Activated T-helper 1 cell treated with Interleukin-2 at 50 U/mL for 16 hours (primary cell): ENCODE measurements around the gene LRRC26.

Experiments used
- DNase-seq: peaks from one replicate; pipeline ENCODE4 v3.0.0-alpha.2; 2020; ENCODE audit warnings: low read depth

LRRC26 gene

DNA sequence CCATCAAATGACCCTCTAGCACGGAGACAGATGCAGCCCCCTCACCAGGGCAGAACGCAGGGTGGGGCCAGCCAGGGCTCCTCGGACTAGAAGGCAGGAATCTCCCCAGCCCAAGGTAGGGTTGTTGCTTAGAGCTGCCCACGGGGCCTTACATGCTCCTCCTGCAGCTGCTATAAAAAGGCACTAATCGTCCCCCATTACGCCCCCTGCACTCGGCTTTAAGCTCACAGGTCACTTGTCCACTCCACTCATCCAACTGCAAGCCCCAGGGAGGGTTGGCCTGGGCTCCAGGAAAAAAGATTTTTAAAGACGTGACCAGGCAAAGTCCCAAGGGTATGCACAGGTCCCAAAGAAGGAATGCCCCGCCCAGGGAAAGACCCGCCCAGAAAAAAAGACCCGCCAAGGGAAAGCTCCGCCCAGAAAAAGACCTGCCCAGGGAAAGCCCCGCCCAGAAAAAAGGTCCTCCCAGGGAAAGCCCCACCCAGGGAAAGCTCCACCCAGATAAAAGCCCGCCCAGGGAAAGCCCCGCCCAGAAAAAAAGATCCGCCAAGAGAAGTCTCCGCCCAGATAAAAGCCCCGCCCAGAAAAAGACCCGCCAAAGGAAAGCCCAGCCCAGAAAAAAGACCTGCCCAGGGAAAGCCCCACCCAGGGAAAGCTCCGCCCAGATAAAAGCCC lies 19.8 kb downstream of the LRRC26 start:
- DNase-seq = no peak

DNA sequence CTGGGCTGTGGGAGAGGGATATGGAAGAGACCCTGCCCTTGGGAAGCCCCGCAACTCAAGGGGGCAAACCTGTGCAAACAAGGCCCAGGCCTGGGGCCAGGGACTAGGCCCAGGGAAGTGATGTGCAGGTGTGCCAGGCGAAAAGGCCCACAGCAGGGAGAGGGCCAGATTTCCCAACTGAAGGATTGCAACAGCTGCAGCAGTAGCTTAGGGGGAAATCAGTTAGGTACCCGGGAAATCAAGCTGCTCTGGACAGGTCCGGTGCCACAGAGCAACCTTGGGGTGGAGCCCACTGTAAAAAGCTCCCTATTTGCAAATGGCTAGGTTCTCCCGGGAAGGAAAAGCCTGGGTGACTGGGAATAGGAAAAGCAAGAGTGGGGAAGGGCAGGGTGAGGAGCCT lies 20.5 kb downstream of the LRRC26 start:
- DNase-seq = no peak

DNA sequence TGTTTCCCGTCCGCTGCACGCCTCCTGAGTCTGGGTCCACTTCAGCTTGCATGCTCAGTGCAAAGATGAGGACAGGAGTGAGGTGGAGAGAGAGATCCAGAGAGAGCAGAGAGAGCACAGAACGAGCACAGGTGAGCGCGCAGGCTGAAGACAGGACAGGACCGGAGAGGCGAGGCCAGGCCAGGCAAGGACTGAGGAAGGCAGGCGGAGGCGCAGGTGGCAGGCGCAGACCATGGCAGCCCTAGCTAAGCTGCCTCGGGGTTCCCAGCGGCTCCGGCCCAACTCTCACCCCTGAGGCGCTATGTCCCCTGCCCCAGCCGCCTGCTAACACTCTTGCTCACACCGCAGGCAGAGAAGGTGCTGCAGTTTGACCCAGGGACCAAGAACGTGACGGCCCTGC lies 21.2 kb downstream of the LRRC26 start:
- no peak for DNase-seq

GRCh38 chr9:137148242-137148641 lies 21.6 kb downstream of the LRRC26 start:
- no peak for DNase-seq

GRCh38 chr9:137147793-137148160 lies 22.1 kb downstream of the LRRC26 start:
- no peak for DNase-seq

DNA sequence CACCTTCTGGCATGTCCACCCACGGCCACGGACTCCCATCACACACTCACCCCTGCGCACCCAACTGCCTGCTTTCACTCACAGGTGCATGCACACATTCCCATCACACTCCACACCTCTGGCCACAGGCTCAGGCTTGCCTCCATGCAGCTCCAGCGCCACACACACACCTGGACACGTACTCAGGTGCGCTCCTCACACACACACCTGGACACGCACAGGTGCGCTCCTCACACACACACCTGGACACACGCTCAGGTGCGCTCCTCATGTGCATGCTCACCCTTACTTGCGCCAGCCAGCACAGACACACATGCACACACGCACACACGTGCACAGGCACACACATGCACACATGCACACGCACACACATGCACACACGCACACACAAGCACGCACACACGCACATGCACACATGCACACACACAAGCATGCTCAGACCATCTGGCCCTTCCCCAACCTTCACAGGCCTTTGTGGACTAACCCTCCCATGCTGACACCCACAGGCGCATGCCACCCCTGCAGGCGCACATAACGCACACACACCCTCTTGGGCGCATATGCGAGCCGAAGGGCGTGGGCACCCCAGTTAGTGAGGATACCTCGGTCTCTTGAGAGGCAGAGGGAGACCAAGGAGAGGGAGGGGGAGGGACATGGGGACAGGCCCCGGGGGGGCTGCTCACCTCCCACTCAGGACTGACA lies 22.6 kb downstream of the LRRC26 start:
- no peak for DNase-seq

DNA sequence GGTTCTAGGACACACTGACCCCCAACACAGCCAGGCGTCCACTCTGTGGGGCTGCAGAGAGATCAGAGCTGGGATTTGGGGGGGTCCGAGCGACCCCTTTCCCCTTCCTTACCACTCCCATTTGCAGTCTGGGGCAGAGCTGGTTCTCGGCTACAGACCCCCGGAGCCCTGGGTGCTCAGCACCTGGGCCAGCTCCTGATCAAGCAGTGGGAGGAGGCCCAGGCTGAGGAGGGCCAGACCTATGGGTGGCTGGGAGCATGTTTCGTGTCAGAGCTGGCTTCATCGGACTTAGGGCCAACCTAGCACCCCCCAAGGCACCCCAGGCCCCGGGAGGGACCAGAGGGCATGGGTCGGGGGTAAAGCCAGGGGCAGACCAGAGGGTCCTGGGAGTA lies 23.3 kb downstream of the LRRC26 start:
- DNase-seq = no peak

DNA sequence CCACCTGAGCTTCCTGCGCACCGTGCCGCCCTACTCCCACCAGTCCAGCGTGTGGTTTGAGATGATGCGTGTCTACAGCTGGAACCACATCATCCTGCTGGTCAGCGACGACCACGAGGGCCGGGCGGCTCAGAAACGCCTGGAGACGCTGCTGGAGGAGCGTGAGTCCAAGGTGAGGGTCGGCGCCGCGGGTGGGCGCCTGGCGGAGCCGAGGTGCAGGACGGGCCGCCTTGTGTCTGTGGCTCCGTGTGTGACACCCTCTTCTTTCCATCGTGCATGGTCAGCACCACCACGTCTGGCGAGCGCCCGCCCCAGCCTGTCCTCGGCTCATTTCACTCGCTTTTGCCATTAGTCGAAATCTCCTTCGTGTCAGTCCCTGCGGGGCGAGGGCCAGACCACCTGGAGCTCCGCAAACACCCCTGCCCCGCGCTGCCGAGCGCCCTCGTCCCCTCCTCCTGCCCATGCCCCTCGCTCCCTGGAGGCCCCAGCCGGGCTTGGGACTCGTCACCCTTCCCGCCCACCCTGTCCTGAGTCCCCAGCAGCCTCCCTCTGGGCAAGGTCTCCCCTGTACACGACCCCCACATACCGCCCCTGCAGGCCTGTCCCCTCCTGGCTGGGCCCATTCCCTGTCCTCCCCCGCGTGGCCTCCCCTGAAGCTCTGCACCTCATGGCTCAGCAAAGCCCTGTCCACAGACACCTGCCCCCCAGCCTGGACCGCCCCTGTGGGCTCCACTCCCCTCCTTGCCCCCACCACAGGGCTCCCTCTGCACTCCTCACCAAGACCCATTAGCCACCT lies 23.9 kb downstream of the LRRC26 start:
- DNase-seq = no peak

GRCh38 chr9:137143459-137143858 lies 26.4 kb downstream of the LRRC26 start:
- no peak for DNase-seq

- no peak for DNase-seq
These were observed 27.6 kb downstream of the LRRC26 start for GRCh38 chr9:137141976-137142936.

GRCh38 chr9:137141050-137141810 lies 28.6 kb downstream of the LRRC26 start:
- DNase-seq = no peak

GRCh38 chr9:137140151-137141012 lies 29.5 kb downstream of the LRRC26 start:
- no peak for DNase-seq

DNA sequence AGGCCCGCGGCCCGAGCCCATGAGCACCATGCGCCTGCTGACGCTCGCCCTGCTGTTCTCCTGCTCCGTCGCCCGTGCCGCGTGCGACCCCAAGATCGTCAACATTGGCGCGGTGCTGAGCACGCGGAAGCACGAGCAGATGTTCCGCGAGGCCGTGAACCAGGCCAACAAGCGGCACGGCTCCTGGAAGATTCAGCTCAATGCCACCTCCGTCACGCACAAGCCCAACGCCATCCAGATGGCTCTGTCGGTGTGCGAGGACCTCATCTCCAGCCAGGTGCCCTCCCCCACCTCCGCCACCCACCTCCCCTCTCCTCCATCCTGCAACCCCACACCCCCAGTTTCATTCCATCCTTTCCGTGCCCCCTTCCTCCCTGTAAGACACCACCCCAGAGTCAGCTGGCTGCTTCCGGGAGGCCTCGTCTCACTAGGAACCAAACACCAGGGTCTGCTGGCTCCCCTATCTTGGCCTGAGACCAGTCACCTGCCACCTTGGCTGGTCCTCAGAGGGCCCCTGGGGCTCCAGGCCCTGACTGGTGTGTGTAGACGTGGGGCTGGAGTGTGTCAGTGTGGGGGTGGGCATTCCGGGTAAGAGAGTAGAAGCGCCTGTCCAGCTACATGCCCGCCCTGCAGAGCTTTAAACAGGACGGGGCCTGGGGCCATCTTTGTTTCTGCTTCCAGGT lies 30.2 kb downstream of the LRRC26 start:
- no peak for DNase-seq

DNA sequence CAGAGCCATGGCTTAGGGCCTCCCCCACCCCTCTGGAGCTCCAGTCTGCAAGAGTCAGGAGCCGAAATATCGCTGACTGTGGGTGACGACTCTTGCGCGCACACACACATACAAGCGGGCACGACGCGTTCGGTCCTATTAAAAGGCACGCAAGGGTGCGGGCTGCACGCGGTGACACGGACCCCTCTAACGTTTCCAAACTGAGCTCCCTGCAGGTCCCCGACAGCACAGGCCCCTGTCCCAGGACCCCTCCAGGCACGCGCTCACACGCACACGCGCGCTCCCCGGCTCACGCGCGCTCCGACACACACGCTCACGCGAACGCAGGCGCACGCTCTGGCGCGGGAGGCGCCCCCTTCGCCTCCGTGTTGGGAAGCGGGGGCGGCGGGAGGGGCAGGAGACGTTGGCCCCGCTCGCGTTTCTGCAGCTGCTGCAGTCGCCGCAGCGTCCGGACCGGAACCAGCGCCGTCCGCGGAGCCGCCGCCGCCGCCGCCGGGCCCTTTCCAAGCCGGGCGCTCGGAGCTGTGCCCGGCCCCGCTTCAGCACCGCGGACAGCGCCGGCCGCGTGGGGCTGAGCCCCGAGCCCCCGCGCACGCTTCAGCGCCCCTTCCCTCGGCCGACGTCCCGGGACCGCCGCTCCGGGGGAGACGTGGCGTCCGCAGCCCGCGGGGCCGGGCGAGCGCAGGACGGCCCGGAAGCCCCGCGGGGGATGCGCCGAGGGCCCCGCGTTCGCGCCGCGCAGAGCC lies 31.0 kb downstream of the LRRC26 start, which contains the start of gene GRIN1:
Gene GRIN1, plus strand, starts transcription at position 433 of the 746 bp plus-strand sequence. CDS start 333 bp downstream, outside the sequence.
- DNase-seq = no peak

DNA sequence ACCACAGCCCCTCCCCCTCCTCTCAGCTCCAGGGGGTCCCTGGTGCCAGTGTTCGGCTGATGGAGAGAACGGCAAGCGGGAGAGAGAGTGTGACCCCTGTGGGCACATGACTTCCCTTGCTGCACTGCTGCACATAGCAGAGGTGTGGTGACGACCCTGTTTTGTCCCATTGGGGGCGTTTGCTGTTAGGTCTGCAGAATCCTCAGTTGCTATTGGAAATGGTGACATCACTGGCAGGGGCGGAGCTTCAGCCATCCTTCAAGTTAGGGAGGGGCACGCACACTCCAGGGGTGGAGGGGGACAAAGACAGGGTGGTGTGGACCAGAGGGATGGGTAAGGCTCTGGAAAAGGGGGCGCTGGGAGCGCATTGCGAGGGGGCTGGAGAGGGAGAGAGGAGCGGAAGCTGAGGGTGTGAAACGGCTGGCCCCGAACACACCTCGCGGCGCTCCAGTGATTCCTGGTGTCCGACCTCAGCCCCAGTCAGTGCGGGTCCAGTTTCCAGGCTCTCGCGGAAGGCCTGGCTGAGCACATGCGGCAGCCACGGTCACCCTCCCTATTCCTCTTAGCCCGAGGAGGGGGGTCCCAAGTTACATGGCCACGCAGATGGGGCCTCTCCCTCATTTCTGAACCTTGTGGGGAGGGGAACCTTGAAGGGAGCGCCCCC lies 31.7 kb downstream of the LRRC26 start:
- no peak for DNase-seq

- no peak for DNase-seq
These were observed 32.8 kb downstream of the LRRC26 start for GRCh38 chr9:137136881-137137607.

GRCh38 chr9:137136261-137136880 lies 33.5 kb downstream of the LRRC26 start:
- no peak for DNase-seq
